HL-60 (cell line): ENCODE measurements around the gene OR7A17.

ENCODE experiments used
- CTCF ChIP-seq: IDR thresholded peaks from one replicate; pipeline ENCODE4 v1.5.1; 2011; ENCODE audit warnings: low read length, control low read depth, inconsistent platforms; ENCODE audit not compliant: insufficient read depth
- POLR2AphosphoS5 ChIP-seq: IDR thresholded peaks from 2 replicates; pipeline ENCODE4 v1.6.1; 2012; ENCODE audit warnings: low read depth

GRCh38 chr19:14933506-14933905 lies 47.6 kb upstream of the OR7A17 start:
- TF ChIP-seq CTCF (no peak), POLR2AphosphoS5 (no peak)
